HG03139 (cell line): Measurements from ENCODE around the gene KCNK10.
"Not testable (repeated sequence)": the region's sequence is repeated elsewhere in the genome, so short reads cannot be mapped to it uniquely, and the experiment has no call there.

Experiments
- ATAC-seq: cut with Tn5 transposase; IDR thresholded peaks from one replicate; pipeline ENCODE4 v1.9.1; 2021; ENCODE audit not compliant: unreplicated experiment

KCNK10 gene

DNA sequence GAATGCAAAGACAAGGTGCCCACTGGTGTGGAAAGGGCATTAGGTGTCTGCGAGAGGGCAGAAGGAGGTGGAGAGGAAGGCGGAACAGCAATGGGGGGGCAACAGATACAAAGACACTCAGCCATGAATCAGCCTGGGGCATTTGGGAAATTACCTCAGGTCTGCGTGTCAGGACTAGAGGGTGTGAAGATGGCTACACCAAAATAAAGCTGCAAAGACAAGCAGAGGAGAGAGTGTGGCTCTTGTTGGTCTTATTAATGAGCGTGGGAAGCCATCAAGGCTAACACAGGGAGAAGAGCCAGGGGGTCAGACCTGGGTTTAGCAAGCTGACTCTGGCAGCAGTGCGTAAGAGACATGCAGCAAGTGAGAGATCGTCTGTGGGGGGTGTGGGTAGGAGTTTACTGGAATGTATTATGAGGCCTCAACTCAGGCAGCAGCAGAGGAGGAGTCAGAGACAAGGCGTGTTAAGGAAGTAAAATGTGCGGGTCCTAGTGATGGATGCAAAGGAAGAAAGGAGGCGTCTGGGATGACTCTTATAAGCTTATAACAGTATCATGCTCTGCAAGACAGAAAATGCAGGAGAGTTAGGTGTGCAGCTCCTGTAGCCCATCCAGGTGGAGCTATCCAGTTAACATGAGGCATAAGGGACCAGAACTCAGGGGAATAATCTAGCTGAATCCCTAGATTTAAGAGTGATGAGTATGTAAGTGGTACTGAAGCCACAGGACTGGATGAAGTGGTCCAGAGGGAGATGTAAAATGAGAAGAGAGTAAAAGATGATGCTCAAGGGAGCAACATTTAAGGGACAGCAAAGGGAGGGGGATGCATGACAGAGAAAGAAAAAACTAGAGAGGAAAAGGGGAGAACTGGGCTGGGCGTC, 50.4 kb downstream of the KCNK10 start:
- ATAC-seq: no peak

DNA sequence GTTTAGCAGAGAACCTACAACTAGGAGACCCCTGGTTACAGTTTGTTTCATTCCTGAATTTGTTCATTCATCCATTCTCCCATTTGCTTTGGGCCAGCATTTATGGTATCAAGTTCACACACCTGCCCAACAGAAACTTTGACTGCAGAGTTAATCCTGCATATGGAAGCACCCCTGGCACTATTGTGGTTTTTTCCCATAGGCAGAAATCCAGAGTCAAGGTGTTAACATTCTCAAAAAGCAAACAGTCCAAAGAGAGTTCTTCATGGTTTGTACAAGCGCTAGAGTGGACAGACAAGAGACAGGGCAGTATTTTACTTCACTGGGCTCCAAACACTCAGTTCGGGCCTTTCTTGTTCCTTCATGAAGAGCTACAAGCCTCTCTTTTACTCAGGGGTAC, 51.9 kb downstream of the KCNK10 start:
- ATAC-seq: no peak

DNA sequence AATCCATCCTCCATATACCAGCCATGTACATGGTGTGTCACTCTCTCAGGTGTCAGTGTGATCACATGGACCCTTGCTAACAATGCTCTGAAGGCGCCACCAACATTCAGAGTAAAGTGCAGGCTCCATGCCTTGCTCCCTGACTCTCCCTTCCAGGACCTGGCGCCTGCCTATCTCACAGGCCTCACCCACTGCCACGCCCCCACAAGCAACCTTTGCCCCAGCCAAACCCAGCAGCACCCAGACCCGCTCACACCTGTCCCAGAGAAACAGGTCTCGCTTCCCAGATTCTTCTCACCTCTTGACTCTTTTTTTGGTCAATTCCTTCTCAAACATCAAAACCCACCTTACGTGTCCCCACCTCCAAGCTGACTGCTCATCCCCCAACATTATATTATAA, 52.3 kb downstream of the KCNK10 start:
- no peak for ATAC-seq

DNA sequence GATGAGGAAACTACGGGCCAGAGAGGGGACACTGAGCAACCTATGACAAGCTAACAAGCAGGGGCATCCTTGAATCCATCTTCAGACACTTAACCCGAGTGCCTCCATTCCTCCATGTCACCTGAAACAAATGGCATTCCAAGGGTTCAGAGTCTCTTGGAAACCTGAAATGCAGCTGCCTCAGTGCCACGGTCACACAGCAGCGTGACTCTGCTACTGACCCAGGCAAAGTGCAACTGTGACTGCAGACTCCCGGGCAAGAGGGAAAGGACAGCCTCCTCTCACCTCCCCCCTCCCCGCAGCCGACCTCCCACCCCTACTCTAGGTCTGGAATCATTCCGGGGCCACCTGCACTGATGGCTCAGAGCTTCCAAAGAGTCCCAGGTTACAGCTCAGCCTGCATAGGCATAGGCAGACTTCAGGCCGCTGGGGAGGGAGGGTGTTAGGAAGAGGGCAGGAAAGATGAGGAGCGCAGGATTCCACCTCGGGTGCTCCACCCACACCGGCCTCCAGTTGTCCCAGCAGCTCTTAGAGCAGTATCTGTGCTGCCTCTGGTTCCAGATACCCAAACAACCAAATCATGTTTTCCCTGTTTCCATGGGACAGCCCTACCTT, 53.2 kb downstream of the KCNK10 start:
- ATAC-seq: no peak

DNA sequence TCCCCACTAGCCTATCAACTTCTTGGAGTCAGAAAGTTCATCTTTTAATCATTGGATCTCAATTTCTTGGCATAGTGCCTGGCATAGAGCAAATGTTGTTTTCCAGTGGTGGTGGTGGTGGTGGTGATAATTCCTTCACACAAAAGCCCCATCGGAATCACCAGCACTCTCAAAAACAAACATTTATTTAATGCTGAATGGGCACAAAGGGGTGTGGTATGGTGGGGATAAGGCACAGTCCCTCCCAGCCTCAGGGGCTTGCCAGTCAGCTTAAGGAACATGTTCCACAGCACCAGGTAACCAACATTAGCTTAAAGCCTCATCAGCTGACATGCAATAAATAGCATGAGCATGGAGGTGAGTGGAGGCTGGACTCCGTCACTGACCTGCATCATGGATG, 56.6 kb downstream of the KCNK10 start:
- no peak for ATAC-seq

DNA sequence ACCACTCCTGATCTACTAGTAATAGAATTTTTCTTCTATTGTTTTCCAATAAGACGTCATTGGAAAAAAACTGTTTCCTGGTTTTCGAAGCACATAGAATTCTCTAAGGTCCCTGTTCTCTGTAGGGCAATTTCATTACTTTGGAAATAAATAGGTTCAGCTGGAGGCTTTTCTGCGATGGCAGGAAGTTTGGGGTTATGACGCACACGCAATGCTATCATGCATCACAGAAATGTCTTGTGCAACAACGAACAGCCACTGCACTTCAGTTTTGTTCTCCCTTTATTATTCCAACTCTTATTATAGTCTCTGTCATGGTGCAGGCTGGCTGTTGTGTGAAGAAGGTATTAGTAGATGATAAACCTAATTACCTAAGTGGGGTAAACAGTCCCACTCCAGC, 59.0 kb downstream of the KCNK10 start:
- ATAC-seq: no peak

DNA sequence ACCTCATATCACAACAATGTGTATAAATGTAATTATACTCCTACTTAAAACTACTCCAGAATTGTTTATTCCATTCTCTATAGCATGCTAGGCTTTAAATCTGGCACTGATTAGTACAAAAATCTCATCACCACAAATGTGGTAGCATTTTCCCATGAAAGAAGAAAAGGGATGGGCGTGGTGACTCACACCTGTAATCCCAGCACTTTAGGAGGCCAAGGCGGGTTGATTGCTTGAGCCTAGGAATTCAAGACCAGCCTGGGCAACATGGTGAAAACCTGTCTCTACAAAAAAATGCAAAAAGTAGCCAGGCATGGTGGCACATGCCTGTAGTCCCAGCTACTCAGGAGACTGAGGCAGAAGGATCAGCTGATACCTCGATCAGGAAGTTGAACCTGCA, 61.8 kb downstream of the KCNK10 start:
- not testable (repeated sequence) for ATAC-seq

DNA sequence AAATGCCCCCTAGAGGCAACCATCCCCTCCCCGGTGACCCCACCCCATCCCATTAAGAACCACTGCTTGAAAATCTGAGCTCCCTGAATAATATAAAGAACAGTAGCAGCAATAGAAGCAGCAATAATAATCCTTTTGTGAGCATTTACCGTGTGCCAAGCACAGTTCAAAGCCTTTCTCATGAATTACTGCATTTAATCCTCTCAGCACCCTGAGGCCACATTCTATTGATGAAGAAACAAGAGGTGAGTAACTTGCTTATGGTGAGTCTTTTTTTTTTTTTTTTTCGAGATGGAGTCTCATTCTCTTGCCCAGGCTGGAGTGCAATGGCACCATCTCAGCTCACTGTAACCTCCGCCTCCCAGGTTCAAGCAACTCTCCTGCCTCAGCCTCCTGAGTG, 65.0 kb downstream of the KCNK10 start:
- no peak for ATAC-seq

DNA sequence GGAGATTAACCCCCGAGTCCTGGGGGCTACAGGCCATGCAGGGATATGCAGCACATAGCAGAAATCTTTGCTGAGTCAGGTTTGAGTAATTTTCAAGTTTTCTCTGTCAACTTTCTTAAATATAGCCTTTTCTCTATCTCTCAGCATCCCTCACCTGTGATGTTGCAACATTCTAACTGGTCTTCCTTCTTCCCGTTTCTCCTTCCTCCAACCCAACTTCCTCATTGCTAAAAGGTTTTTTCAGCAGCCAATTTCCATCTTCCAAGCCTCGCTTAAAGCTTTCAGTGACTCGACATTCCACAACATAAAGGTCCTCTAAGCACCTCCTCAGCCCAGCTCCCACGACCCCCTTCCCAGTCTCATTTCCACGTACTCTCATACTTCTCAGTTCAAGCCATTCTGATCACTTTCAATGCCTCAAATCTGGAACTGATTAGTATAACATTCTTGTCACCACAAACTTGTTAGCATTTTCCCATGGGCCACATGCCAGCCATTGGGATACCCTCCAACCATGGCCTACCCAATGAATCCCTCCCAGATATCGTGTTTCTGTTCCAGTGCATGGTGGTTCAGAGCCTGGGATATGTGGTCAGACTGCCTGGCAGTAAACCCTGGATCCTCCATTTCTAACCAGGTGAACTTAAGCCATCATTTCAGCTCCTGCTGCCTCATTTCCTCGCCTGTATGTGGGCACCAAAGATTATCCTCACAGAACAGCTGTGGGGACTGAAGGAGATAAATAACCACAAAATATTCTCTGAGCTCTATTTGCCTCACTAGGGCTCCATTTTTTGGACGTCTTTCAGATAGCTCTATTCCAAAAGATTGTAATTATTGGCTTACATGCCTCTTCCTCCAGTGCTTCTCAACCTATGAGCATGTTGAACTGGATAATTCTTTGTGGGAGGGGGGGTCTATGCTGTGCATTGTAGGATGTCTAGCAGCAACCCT, 65.8 kb downstream of the KCNK10 start:
- ATAC-seq: no peak

DNA sequence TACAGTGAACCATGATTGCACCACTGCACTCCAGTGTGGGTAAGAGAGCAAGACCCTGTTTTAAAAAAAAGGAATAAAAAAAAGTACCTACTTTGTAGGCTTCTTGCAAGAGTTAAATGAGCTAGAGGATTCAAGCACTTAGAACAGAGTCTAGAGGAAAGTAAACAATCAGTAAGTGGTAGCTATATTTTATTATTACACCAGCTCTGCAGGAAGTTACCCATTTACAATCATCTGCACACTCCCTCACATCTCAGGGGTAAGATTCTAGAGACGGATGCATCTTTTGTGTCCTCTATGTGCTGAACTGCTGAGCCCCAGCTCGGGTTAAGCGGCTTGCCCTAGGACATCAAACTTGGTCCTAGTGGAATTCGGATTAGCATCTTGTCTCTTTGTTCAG, 67.3 kb downstream of the KCNK10 start:
- ATAC-seq: no peak

DNA sequence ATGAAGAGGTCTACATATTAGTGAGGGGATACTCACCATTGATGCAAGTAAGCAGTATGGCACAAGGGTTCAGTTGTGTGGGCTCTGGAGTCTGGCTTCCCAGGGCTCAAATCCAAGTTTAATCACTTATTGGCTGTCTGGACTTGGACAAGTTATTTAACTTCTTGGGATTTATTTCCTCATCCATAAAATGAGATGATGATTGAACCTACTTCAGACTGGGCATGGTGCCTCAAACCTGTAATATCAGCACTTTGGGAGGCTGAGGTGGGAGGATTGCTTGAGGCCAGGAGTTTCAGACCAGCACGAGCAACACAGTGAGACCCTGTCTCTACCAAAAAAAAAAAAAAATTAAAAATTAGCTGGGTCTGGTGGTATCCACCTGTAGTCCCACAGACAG, 67.9 kb downstream of the KCNK10 start:
- ATAC-seq: no peak

DNA sequence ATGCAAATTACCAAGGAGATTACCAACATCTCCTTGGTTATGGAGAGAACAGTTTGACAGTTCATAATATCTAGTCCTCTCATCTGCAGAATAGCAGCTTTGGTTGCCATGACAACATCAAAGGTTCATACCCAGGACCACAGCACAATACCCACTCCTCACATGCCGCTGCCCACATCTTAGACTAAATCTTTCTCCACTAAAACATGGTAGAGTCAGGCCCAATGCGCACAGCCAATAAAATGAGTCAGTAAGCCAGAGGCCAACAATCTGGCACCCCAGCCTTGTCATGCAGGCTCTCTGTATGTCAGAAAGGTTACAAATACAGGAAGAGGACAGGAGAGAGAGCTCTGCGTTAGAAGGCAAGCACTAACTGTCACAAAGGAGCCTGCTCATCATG, 70.6 kb downstream of the KCNK10 start:
- no peak for ATAC-seq

DNA sequence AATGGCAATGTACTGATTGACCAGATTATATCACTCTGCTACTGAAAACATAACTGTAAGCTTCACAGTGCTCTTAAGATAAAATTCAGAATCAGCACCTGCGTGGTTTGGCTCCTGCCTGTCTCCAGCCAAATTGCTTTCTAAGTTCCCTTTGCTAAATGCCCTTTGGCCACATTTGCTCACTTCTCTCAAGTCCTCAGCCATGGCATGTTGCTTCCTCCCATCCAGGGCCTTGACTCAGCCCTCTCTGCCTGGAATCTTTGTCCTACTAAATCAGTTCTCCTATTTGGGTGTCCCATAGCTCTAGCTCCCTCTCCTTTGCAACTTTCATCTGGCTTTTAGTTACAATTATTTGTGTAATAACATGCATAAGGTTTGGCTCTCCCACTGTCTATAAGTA, 71.4 kb downstream of the KCNK10 start:
- ATAC-seq: no peak

DNA sequence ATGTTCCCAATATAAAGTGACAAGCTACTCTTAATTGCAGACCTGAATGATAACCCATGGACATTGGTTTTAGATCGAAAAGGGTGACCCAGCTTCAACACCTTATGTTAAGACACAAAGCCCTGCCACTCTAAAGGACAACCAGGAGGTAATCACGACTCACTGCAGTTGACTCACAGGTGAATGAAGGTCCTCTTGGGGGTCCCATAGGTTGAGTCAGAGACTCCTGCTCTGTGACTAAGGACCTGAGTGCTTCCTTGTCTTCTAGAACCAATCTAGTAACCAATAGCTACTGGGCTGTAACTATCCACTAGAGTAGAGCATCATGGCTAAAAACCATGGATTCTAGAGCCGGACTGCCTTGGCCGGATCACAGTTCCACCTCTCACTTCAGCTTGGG, 73.8 kb downstream of the KCNK10 start:
- ATAC-seq: no peak

DNA sequence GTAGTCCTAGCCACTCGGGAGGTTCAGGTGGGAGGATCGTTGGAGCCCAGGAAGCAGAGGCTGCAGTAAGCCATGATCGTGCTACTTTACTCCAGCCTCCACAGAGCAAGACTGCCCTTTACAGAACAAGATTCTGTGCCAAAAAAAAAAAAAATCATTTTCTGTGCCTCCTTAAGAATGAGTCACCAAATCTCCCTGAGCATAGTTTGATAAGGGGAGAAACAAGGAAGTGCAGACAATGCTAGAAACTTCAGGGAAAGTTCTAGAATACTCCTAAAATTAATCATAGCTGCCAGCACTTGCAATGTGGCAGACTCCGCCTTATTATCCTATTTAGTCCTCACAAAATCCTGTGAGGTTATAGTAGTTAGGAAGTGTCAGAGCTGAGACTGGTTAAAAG, 74.5 kb downstream of the KCNK10 start:
- no peak for ATAC-seq

DNA sequence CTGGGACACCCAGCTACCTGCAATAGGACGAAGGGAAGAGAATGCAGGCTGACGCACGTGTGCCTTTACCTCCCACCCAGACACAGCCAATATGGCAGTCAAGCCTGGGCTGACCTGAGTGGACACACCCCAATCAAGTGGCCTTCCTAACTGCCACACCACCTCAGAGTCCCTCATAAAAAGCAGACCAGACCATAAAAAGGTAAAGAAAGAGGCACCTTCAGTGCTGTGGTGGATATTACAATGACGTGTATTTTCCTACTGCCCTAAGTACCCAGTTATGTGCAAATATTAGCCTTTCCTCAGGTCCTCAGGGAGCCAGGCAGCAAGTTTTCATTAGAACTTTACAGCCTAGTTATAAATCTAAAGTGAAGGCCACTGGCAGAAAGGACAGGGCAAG, 75.8 kb downstream of the KCNK10 start:
- ATAC-seq: no peak

DNA sequence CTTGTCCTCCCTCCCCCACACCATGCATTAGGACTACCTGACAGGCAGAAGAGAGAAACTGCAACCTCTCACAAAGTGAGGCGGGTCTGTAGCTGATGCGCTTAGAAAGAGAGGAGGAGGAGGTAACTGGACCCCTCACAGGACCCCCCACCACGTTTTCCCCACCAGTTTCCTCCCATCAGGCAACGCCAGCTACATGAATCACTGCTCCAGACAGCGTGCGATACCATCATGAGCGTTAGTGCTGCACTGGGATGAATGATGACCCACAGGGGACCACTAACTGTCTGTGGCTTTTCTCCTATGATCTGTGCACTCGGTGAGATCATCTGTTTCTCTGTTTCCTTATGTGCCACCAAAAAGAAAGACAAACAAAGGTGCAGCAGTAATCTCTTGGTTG, 77.7 kb downstream of the KCNK10 start:
- ATAC-seq: no peak

DNA sequence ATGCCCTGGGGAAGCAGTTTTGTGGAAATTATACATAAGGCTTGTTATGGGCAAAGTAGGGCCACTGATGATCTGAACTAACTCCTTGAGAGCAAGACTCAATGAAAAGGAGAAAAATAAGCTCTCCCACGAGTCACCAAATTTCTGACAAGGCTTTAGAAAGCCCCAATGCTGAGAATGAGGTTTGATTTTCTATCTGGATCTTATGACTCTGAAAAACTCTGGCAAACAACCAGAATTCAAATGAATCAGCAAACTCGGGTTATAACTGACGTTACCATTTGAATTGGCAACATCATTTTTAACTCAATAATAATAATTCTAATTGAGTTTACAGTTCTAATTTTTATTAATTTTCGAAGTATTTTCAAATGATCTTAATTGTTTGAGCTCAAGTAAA, 79.1 kb downstream of the KCNK10 start:
- ATAC-seq: no peak

DNA sequence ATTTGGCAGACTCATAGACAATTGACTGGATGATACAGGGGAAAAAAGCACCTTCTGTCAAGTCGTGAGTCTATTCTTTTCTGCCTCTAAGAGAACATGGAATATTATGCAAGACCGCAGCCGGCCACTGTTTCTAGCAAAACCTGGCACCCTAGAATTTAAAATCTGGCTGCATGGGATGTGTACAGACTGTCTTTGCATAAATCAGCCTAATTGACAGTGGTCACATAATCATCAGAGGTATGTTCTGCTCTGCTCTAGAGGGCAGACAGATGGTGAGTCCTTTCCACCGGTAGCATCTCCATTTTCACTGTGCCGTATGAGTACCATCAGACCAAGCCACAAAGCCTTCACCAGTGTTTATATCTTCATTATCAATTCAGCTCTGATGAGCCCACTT, 80.6 kb downstream of the KCNK10 start:
- ATAC-seq: no peak

DNA sequence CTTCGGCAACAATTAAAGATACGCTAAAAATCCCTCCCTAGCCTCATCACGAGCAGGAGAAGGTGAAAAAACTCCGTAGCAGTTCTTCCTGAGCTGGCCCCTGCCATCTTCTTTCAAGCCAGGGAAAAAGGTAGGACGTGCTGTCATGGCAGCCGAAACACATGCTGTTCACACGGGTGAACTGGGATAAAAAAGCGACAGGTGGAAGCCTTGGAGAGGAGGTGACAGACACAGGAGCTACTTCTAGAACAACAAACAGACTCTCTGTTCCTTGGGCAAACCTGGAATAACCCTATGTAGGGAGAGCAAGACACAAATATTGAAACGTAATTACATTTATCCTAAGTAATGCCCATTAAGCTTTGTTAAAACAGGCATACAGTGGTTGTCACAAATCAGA, 81.3 kb downstream of the KCNK10 start:
- ATAC-seq: no peak

DNA sequence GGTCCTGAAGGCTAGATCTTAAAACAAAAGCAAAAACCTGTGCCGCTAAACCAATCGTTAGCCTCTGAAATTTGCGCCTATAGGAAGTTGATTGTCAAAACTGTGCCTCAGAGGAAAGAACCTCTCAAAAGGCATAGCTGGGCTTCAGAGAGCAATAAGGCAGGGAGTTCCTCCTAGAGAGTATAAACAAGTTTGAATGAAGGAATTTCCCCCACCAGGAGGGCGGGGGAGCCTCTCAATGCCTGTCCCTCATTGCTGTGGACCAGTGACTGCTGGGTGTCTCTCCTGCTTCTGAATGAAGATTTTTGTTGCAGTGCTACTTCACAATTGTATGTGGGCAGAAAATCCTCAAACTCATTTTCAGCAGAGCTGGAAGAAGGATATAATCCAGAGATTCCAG, 88.6 kb downstream of the KCNK10 start:
- ATAC-seq: no peak

DNA sequence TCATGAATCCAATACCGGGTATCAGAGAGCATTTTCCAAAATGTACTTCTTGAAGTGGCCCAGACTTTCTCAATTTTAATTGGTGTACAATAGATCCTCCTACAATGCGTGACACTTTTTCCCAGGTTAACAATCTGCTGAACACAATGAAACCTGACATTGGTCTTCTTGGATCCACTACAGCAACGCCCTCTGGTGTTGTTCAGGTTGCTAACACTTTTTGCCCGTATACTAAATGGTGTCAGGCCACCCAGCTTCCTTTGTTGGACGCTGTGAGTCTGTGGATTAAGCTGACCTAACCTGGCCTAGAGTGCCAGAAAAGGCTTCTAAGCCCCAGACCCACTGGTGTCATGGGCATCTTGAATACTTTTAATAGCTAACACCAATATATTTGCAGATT, 89.2 kb downstream of the KCNK10 start:
- no peak for ATAC-seq
